Activated B cell treated with CpG ODN at 0.5 μM for 24 hours (primary cell): ENCODE data around the gene ZFC3H1. TPM values are rescaled to one million over a fixed set of nuclear protein-coding genes. Genes with fewer than 3 reads are reported as not detected.

ENCODE experiments used
- ATAC-seq: fragments of 200-7000 bp; cut with Tn5 transposase; one replicate; pipeline ENCODE4 v1.10.0; 2021; ENCODE audit warnings: low read depth, mild to moderate bottlenecking, moderate library complexity
- CTCF ChIA-PET: fragments of 350-600 bp; sonication (Branson Sonifier 250); formaldehyde crosslinking; loops from one replicate; lab custom pipeline; 2021; ENCODE audit warnings: antibody characterized with exemption; lab: Charles Lee
- POLR2A ChIA-PET: fragments of 350-600 bp; sonication (Branson Sonifier 250); formaldehyde crosslinking; loops from one replicate; lab custom pipeline; 2021; ENCODE audit warnings: antibody characterized with exemption; lab: Charles Lee
- DNase-seq: peaks from one replicate; pipeline ENCODE4 v3.0.0; 2022
- H3K27ac Mint-ChIP-seq: one replicate; pipeline ENCODE4 v1.8.0; 2020; ENCODE audit warnings: mixed read lengths
- H3K27me3 Mint-ChIP-seq: one replicate; pipeline ENCODE4 v1.8.0; 2021; ENCODE audit warnings: mixed read lengths
- H3K36me3 Mint-ChIP-seq: one replicate; pipeline ENCODE4 v1.8.0; 2021; ENCODE audit warnings: low read depth, mixed read lengths
- H3K4me1 Mint-ChIP-seq: one replicate; pipeline ENCODE4 v1.8.0; 2021; ENCODE audit warnings: mixed read lengths
- H3K4me3 Mint-ChIP-seq: one replicate; pipeline ENCODE4 v1.8.0; 2020; ENCODE audit warnings: mild to moderate bottlenecking, mixed read lengths
- H3K9me3 Mint-ChIP-seq: one replicate; pipeline ENCODE4 v1.8.0; 2020; ENCODE audit warnings: mixed read lengths
- CTCF ChIP-seq: fragments of 200-600 bp; IDR thresholded peaks from one replicate; pipeline ENCODE4 v1.8.0; 2022; ENCODE audit warnings: antibody characterized with exemption, mild to moderate bottlenecking
- intact Hi-C: fragments of 100-400 bp; cut with micrococcal nuclease; formaldehyde crosslinking; loops from one replicate; pipeline ENCODE4 v1.15.1; 2024
- total RNA-seq: library from RNA; stranded (reverse); gene quantifications from 2 replicates; pipeline ENCODE4 v1.2.3, GENCODE V29; 2022

ZFC3H1 gene
- total RNA-seq, 1 donor from 2014 or later, result 107 TPM

GRCh38 chr12:71625476-71625875 is 38.2 kb downstream of the ZFC3H1 start:
- Mint-ChIP-seq H3K4me1 (peaks cover 21% of the 10 kb centered on the region), H3K9me3 (no peaks in the 10 kb centered on the region), H3K27me3 (no peaks in the 10 kb centered on the region), H3K4me3 (no peak overlapping the region), H3K36me3 (peaks cover 89% of the 10 kb centered on the region), H3K27ac (no peak overlapping the region)
- TF ChIP-seq CTCF, result no peak
- CTCF ChIA-PET, result interaction anchor here (1.0 to 3.3 kb wide), 4 partner anchors 11 to 121 kb away, joined by 3 to 14 read pairs (median 4); no protein-coding TSS in a partner anchor
- ATAC-seq (no peak), DNase-seq (no peak)
- POLR2A ChIA-PET, result interaction anchor here (0.8 to 1.9 kb wide), 2 partner anchors 38 to 122 kb away, joined by 6 read pairs; partner anchors contain the start of genes THAP2 and ZFC3H1
- intact Hi-C loops, result loop anchor here (5.0 kb wide), 1 partner anchor 37 kb away; the partner anchor contains the start of genes THAP2 and ZFC3H1

GRCh38 chr12:71621938-71622337 is 41.7 kb downstream of the ZFC3H1 start:
- CTCF ChIA-PET, result interaction anchor here (0.7 to 0.9 kb wide), 2 partner anchors 12 to 15 kb away, joined by 3 read pairs; no protein-coding TSS in a partner anchor
- H3K27ac Mint-ChIP-seq, result peak overlapping the region; percentile 27

GRCh38 chr12:71610031-71610795 is 53.4 kb downstream of the ZFC3H1 start:
- H3K27ac Mint-ChIP-seq, result peak overlapping the region; percentile 68
- CTCF ChIA-PET, result no interaction called here
- DNase-seq (no peak), ATAC-seq (peak; percentile 42)
- intact Hi-C loops, result loop anchor here (5.0 kb wide), 1 partner anchor 37 kb away; no protein-coding TSS in a partner anchor
- POLR2A ChIA-PET, result no interaction called here
- no peak for TF ChIP-seq CTCF
- H3K4me3 Mint-ChIP-seq, result no peak overlapping the region
- no peaks in the 10 kb centered on the region for H3K27me3 Mint-ChIP-seq
- no peaks in the 10 kb centered on the region for H3K9me3 Mint-ChIP-seq
- peaks cover 7% of the 10 kb centered on the region for H3K4me1 Mint-ChIP-seq
- H3K36me3 Mint-ChIP-seq, result peaks cover 88% of the 10 kb centered on the region

More at GRCh38 chr12:71621938-71622337, 41.7 kb downstream of the ZFC3H1 start:
- ATAC-seq (no peak), DNase-seq (no peak)
- H3K36me3 Mint-ChIP-seq, result peaks cover 93% of the 10 kb centered on the region
- no peaks in the 10 kb centered on the region for H3K9me3 Mint-ChIP-seq
- TF ChIP-seq CTCF, result no peak
- intact Hi-C loops, result loop anchor here (1.0 kb wide), 1 partner anchor 10 kb away; no protein-coding TSS in a partner anchor
- no peak overlapping the region for H3K4me3 Mint-ChIP-seq
- no peaks in the 10 kb centered on the region for H3K27me3 Mint-ChIP-seq
- H3K4me1 Mint-ChIP-seq, result peaks cover 21% of the 10 kb centered on the region
- POLR2A ChIA-PET, result interaction anchor here (0.6 kb wide), 1 partner anchor 18 kb away, joined by 3 read pairs; no protein-coding TSS in a partner anchor

- H3K36me3 Mint-ChIP-seq, result peaks cover 73% of the 10 kb centered on the region
- TF ChIP-seq CTCF, result no peak
- no peaks in the 10 kb centered on the region for H3K27me3 Mint-ChIP-seq
- CTCF ChIA-PET, result no interaction called here
- no peak overlapping the region for H3K27ac Mint-ChIP-seq
- H3K4me3 Mint-ChIP-seq, result no peak overlapping the region
- peaks cover 7% of the 10 kb centered on the region for H3K4me1 Mint-ChIP-seq
- DNase-seq, result no peak
- intact Hi-C loops, result no loop called here
- no peaks in the 10 kb centered on the region for H3K9me3 Mint-ChIP-seq
- no peak for ATAC-seq
- POLR2A ChIA-PET, result no interaction called here
These were observed 55.9 kb downstream of the ZFC3H1 start for GRCh38 chr12:71607494-71608330.
